Measurements from ENCODE around the gene CHML. TPM values are rescaled to one million over a fixed set of nuclear protein-coding genes. Genes with fewer than 3 reads are reported as not detected.
A peak's percentile ranks its signal among the peaks of the same experiment; 100 is the strongest.

The CHML gene
- total RNA-seq, 2 experiments from 2014 or later, result 19.9 to 21.1 TPM

DNA sequence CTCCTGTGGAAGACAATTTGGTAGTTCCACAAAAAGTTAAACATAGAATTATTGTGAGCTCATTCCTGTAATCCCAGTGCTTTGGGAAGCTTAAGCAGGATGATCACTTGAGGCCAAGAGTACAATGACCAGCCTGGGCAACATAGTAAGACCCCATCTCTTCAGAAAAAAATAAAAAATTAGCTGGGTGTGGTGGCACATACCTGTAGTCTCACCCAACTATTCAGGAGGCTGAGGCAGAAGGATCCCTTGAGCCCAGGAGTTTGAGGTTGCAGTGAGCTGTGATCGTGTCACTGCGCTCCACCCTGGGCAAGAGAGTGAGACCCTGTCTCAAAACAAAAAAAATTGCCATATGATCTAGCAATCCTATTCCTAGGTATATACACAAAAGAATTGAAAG, 4.1 kb upstream of the CHML start:
- intact Hi-C loops (cut with micrococcal nuclease), result loop anchor here (5.0 kb wide), 1 partner anchor 73 kb away; no protein-coding TSS in a partner anchor
- CTCF ChIA-PET, result interaction anchor here (0.8 to 1.1 kb wide), 2 partner anchors 10 to 28 kb away, joined by 3 read pairs; no protein-coding TSS in a partner anchor
- H3K27ac Mint-ChIP-seq, result no peak overlapping the region
- H3K4me3 Mint-ChIP-seq, result no peak overlapping the region
- no peaks in the 10 kb centered on the region for H3K27me3 Mint-ChIP-seq (ENCODE audit: low read depth)
- H3K36me3 Mint-ChIP-seq (ENCODE audit: low read depth), result no peaks in the 10 kb centered on the region
- no peak for DNase-seq
- peaks cover 10% of the 10 kb centered on the region for H3K4me1 Mint-ChIP-seq (ENCODE audit: low read depth)
- H3K9me3 Mint-ChIP-seq, result peaks cover 7% of the 10 kb centered on the region

DNA sequence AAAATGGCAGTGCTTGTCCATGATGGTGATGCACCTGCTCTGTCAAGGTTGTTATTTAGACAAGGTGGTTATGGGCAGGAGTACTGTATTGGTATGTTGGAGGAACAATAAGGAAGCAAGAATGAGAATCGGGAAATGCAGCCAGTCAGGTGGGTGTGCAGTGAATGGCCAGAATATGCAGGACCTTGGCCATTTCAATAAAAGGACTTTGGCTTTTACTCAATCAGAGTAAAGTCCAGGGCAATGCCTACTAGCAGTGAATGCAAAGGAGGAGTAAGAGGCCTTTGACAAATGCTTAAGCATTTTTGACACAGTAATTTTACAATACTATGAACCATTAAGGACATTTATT, 2.4 kb upstream of the CHML start:
- no peak for DNase-seq
- Mint-ChIP-seq H3K27me3 (ENCODE audit: low read depth) (no peaks in the 10 kb centered on the region), H3K27ac (no peak overlapping the region), H3K4me1 (ENCODE audit: low read depth) (peaks cover 21% of the 10 kb centered on the region), H3K36me3 (ENCODE audit: low read depth) (peaks cover 6% of the 10 kb centered on the region), H3K4me3 (no peak overlapping the region), H3K9me3 (peaks cover 7% of the 10 kb centered on the region)
- CTCF ChIA-PET, result no interaction called here
- intact Hi-C loops (cut with micrococcal nuclease), result loop anchor here (5.0 kb wide), 1 partner anchor 75 kb away; no protein-coding TSS in a partner anchor

GRCh38 chr1:241641773-241642592, 1.8 kb upstream of the CHML start:
- CTCF ChIA-PET, result interaction anchor here (1.5 kb wide), 1 partner anchor 31 kb away, joined by 5 read pairs; no protein-coding TSS in a partner anchor
- no peaks in the 10 kb centered on the region for H3K27me3 Mint-ChIP-seq (ENCODE audit: low read depth)
- DNase-seq, result no peak
- H3K36me3 Mint-ChIP-seq (ENCODE audit: low read depth), result peaks cover 9% of the 10 kb centered on the region
- intact Hi-C loops (cut with micrococcal nuclease), result loop anchor here (5.0 kb wide), 1 partner anchor 75 kb away; no protein-coding TSS in a partner anchor
- H3K9me3 Mint-ChIP-seq, result peaks cover 7% of the 10 kb centered on the region
- peaks cover 27% of the 10 kb centered on the region for H3K4me1 Mint-ChIP-seq (ENCODE audit: low read depth)
- H3K27ac Mint-ChIP-seq, result no peak overlapping the region
- no peak overlapping the region for H3K4me3 Mint-ChIP-seq

DNA sequence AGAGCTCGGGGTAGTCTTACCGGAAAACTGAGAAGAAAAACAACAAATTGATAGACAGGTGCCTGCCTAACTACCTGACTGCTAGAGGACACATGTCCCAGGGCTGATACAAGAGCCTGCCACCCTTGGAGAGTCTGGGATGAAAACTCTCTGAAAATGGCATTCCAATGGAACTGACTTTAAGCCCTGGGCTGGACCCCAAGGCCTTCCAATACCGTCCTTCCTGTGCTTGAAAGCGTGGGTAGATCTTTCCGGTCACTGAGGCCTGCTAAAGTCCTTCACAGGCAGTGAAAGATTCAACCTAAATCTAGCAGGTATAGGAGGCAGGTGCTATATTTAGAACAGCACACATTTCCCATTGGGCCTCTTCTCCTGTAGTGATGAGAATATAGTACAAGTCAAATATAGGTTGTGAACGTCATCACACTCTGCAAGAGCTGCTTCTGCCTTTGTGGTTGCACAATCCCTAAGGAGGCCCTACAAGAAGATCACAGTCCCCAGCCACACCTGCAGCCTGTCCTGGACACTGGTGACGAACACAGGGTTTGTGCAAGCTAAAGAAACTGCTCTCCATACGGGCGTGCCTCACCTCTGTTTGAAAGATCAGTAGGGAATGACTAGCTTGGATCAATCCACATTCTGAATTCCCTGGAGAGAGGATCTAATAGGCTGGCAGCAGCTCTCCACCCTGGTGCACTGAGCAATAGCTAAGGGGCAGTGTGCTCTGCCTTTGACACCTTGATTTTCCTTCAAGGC, 876 bp upstream of the CHML start:
- Mint-ChIP-seq H3K9me3 (peaks cover 7% of the 10 kb centered on the region), H3K4me1 (ENCODE audit: low read depth) (peaks cover 33% of the 10 kb centered on the region), H3K27ac (peak overlapping the region; percentile 77), H3K4me3 (peak overlapping the region; percentile 69), H3K36me3 (ENCODE audit: low read depth) (peaks cover 14% of the 10 kb centered on the region), H3K27me3 (ENCODE audit: low read depth) (no peaks in the 10 kb centered on the region)
- DNase-seq, result peak; percentile 6
- intact Hi-C loops (cut with micrococcal nuclease), result loop anchor here (1.0 to 5.0 kb wide), 7 partner anchors 30 to 1614 kb away; partner anchors contain the start of genes CEP170 and FH
- CTCF ChIA-PET, result interaction anchor here (1.1 to 1.5 kb wide), 3 partner anchors 30 to 211 kb away, joined by 3 to 5 read pairs (median 3); no protein-coding TSS in a partner anchor

GRCh38 chr1:241639623-241640148, 483 bp downstream of the CHML start:
- peak overlapping the region; percentile 74 for H3K4me3 Mint-ChIP-seq
- H3K9me3 Mint-ChIP-seq, result peaks cover 7% of the 10 kb centered on the region
- H3K27ac Mint-ChIP-seq, result peak overlapping the region; percentile 81
- CTCF ChIA-PET, result interaction anchor here (0.5 to 1.1 kb wide), 3 partner anchors 28 to 117 kb away, joined by 3 read pairs; partner anchors contain the start of gene KMO
- peak; percentile 25 for DNase-seq
- no peaks in the 10 kb centered on the region for H3K27me3 Mint-ChIP-seq (ENCODE audit: low read depth)
- intact Hi-C loops (cut with micrococcal nuclease), result loop anchor here (1.0 to 5.0 kb wide), 8 partner anchors 11 to 1616 kb away; partner anchors contain the start of genes CEP170 and FH
- H3K36me3 Mint-ChIP-seq (ENCODE audit: low read depth), result peaks cover 23% of the 10 kb centered on the region
- H3K4me1 Mint-ChIP-seq (ENCODE audit: low read depth), result peaks cover 44% of the 10 kb centered on the region

- H3K36me3 Mint-ChIP-seq (ENCODE audit: low read depth), result peaks cover 28% of the 10 kb centered on the region
- intact Hi-C loops (cut with micrococcal nuclease), result loop anchor here (1.0 kb wide), 1 partner anchor 11 kb away; no protein-coding TSS in a partner anchor
Observed at GRCh38 chr1:241638909-241639622, 1.1 kb downstream of the CHML start.

GRCh38 chr1:241638099-241638682, 2.0 kb downstream of the CHML start:
- peaks cover 5% of the 10 kb centered on the region for H3K9me3 Mint-ChIP-seq

More at GRCh38 chr1:241638909-241639622, 1.1 kb downstream of the CHML start:
- H3K9me3 Mint-ChIP-seq, result peaks cover 7% of the 10 kb centered on the region
- peak overlapping the region; percentile 74 for H3K4me3 Mint-ChIP-seq
- H3K27me3 Mint-ChIP-seq (ENCODE audit: low read depth), result no peaks in the 10 kb centered on the region
- no peak for DNase-seq
- CTCF ChIA-PET, result interaction anchor here (0.5 to 1.1 kb wide), 3 partner anchors 28 to 118 kb away, joined by 3 read pairs; partner anchors contain the start of gene KMO
- H3K27ac Mint-ChIP-seq, result peak overlapping the region; percentile 81
- H3K4me1 Mint-ChIP-seq (ENCODE audit: low read depth), result peaks cover 49% of the 10 kb centered on the region

DNA sequence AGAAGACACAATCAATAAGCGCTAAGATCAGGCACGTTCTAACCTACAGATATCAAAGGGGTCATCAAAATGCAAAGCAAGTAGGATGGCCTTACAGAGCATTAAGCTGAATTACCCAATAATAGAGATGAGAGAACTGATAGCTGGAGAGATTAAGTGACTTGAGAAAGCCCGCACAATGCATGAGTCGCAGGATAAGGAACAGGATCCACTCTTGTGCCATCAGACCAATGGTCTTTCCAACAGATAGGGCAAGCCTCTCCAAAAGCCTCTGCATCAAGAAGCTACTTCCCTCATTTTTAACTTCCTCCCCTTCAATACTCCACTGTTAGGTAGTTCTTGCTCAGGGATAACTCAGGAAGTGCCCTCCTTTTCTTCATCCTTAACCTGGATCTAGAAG, 2.6 kb downstream of the CHML start:
- Mint-ChIP-seq H3K4me3 (peak overlapping the region; percentile 75), H3K36me3 (ENCODE audit: low read depth) (peaks cover 32% of the 10 kb centered on the region), H3K4me1 (ENCODE audit: low read depth) (peaks cover 47% of the 10 kb centered on the region), H3K27ac (no peak overlapping the region), H3K9me3 (peaks cover 5% of the 10 kb centered on the region), H3K27me3 (ENCODE audit: low read depth) (no peaks in the 10 kb centered on the region)
- DNase-seq, result no peak
- intact Hi-C loops (cut with micrococcal nuclease), result no loop called here
- CTCF ChIA-PET, result no interaction called here

More at GRCh38 chr1:241638099-241638682, 2.0 kb downstream of the CHML start:
- Mint-ChIP-seq H3K36me3 (ENCODE audit: low read depth) (peaks cover 32% of the 10 kb centered on the region), H3K4me3 (peak overlapping the region; percentile 75), H3K4me1 (ENCODE audit: low read depth) (peaks cover 47% of the 10 kb centered on the region), H3K27me3 (ENCODE audit: low read depth) (no peaks in the 10 kb centered on the region), H3K27ac (no peak overlapping the region)
- intact Hi-C loops (cut with micrococcal nuclease), result no loop called here
- no peak for DNase-seq
- CTCF ChIA-PET, result interaction anchor here (1.1 kb wide), 1 partner anchor 27 kb away, joined by 3 read pairs; no protein-coding TSS in a partner anchor

GRCh38 chr1:241637046-241637590, 3.1 kb downstream of the CHML start:
- intact Hi-C loops (cut with micrococcal nuclease), result no loop called here
- DNase-seq, result no peak
- H3K4me1 Mint-ChIP-seq (ENCODE audit: low read depth), result peaks cover 51% of the 10 kb centered on the region
- no peaks in the 10 kb centered on the region for H3K27me3 Mint-ChIP-seq (ENCODE audit: low read depth)
- H3K9me3 Mint-ChIP-seq, result peaks cover under 1% of the 10 kb centered on the region
- H3K27ac Mint-ChIP-seq, result peak overlapping the region; percentile 51
- CTCF ChIA-PET, result interaction anchor here (0.7 kb wide), 1 partner anchor 96 kb away, joined by 3 read pairs; no protein-coding TSS in a partner anchor
- peak overlapping the region; percentile 75 for H3K4me3 Mint-ChIP-seq
- peaks cover 34% of the 10 kb centered on the region for H3K36me3 Mint-ChIP-seq (ENCODE audit: low read depth)

DNA sequence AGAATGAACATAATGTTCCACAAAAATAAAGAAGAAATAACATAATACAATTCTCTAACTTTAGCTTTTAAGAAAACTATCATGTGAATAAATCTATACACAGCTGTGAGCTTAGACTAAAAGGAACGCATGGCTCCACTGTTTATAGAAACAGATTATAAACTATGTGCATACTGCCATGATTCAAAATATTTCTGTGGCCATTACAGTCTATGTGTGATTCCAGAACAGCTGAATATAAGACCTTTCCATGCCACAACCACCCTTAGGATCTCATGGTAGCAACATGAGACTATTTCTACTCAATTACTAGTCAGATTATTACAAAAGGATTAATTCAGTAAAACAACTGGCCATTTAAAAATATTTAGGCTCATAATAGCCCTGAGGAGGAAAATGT, 3.9 kb downstream of the CHML start:
- no peaks in the 10 kb centered on the region for H3K9me3 Mint-ChIP-seq
- intact Hi-C loops (cut with micrococcal nuclease), result no loop called here
- peak overlapping the region; percentile 28 for H3K4me3 Mint-ChIP-seq
- H3K27ac Mint-ChIP-seq, result no peak overlapping the region
- peaks cover 58% of the 10 kb centered on the region for H3K4me1 Mint-ChIP-seq (ENCODE audit: low read depth)
- peaks cover 40% of the 10 kb centered on the region for H3K36me3 Mint-ChIP-seq (ENCODE audit: low read depth)
- CTCF ChIA-PET, result no interaction called here
- no peaks in the 10 kb centered on the region for H3K27me3 Mint-ChIP-seq (ENCODE audit: low read depth)
- DNase-seq, result no peak

All from activated naive CD4-positive, alpha-beta T cell treated with anti-CD3 and anti-CD28 coated beads for 36 hours (primary cell).